ENCODE results near the gene HIVEP3.
A peak's percentile ranks its signal among the peaks of the same experiment; 100 is the strongest.

The HIVEP3 gene

GRCh38 chr1:41813226-41813625 lies 105.5 kb downstream of the HIVEP3 start:
- DNase-seq (ENCODE audit: low read depth in 2 of 2) = no peak

GRCh38 chr1:41812453-41812852 lies 106.3 kb downstream of the HIVEP3 start:
- no peak for DNase-seq (ENCODE audit: low read depth in 2 of 2)

DNA sequence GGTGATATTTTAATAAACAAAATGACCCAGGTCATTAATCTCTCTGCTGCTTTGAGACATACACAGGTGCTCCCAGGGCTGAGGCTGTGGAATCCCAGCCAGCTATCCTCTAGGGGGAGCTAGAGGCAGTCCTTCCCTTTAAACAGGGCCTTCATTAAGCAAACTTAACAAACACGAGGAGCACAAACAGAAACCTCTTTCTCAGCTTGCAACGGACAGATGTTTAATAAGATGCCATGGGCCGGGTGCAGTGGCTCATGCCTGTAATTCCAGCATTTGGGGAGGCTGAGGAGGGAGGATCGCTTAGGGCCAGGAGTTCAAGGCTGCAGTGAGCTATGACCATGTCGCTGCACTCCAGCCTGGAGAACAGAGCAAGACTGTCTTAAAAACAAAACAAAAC lies 106.7 kb downstream of the HIVEP3 start:
- DNase-seq (ENCODE audit: low read depth in 2 of 2) = peak in 1 of 2 donors; percentile 40

DNA sequence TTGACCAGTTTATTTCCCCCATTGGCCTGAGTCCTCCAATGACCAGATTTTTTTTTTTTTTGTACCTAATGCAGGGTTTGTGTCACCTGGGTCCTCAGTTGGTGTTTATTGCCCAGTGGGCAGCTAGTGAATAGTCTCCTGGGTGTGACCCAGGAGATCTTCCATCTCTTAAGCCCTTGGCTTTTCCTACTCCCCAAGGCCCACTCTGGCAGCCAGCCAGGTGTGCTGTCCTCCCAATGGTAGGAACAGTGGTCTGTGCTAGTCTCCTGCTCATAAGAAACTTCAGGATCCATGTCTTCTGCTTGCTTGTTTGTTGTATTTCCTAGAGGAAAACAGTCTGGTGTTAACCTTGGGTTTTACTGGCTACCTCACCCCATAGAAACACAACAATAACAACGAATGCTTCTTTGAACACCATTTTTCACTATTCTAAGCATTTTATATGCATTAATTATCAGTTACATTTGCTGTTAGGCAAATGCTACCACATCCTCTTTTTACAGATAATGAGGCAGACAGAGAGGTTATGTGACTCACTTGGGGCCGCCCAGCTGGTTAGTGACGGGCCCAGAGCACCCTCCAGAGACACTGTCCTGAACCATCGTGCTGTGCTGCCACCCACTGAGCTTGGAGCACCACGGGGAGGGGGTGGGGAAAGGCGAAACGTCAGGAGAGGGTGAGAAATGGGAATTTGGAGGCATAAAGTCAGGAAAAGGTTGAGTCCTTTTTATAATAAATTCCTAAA lies 107.5 kb downstream of the HIVEP3 start:
- peak; percentile 30 to 44 for DNase-seq (ENCODE audit: low read depth in 2 of 2)

DNA sequence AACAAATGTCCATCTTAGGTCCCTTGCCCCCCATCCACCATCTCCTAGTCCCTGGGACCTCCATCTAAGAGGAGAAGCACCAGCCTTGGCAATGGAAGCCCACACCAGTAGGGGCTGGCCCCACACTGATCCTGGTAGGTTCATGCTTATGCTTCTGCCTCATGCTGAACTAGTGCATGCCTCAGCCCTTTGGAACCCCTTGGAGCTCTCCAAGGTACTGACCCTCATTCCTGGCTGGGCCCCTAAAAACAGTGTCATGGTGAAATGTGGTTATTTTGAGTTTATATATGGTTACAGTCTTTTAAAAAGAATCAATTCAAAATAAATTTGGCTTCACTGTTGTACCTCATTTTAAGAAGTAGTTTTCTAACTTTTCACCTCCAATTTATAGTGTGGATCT lies 108.3 kb downstream of the HIVEP3 start:
- DNase-seq (ENCODE audit: low read depth in 2 of 2) = no peak

DNA sequence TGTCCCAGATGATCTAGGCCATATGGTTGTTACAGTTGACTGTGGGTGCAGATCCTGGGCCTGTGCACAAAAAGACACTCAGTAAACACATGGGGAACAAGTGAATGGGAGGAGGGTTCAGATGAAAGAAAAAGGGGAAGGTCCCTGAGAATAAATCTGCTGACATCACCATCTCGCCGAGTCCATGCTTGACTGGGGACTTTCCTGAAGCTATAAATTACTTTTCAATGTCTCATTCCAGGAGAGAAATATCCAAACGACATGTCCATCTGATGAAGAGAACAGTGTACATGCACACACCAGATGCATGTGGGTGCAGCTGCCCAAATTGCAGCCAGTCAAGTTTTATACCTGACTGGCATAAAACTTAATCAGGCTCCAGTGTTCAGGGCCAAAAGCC lies 109.0 kb downstream of the HIVEP3 start:
- no peak for DNase-seq (ENCODE audit: low read depth in 2 of 2)

GRCh38 chr1:41807390-41807789 lies 111.3 kb downstream of the HIVEP3 start:
- no peak for DNase-seq (ENCODE audit: low read depth in 2 of 2)

- DNase-seq (ENCODE audit: low read depth in 2 of 2) = peak; percentile 63 to 73
These were observed 112.1 kb downstream of the HIVEP3 start for GRCh38 chr1:41806472-41807155.

DNA sequence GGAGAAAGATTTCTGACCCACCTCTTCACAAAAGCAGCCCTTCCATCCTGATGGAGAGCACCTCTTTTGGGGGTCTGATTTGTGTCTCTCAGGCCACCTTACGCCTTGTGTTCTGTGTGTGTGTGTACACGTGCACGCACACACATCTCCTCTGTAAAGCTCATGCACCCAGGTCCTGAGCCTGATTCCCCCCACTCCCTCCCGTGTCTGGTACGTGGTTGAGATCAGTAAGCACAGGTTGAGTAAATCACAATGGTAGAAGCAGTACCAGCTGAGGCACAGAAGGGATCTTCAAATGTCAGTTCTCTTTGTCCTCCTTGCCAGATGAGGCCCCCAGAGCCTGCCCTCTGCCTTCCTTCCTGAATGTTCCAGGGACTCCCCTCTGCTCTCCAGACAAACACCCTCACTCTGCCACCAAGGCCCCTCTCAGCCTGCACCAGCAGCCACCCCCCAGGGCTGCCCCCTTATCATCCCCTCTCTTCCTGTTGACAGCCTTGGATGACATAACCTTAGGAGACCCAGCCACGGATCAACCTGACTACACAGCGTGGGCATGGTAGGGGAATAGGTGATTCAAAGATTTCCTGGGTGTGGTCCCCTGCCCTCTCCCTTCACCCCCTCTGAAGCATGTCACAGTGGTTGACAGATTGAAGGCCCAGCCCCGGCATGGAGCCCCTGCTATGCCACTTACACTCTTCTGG lies 112.8 kb downstream of the HIVEP3 start:
- DNase-seq (ENCODE audit: low read depth in 2 of 2) = peak; percentile 35 to 62

- no peak for DNase-seq (ENCODE audit: low read depth in 2 of 2)
These were observed 114.5 kb downstream of the HIVEP3 start for GRCh38 chr1:41804176-41804575.

- no peak for DNase-seq (ENCODE audit: low read depth in 2 of 2)
These were observed 115.1 kb downstream of the HIVEP3 start for GRCh38 chr1:41803656-41804055.

- no peak for DNase-seq (ENCODE audit: low read depth in 2 of 2)
These were observed 115.9 kb downstream of the HIVEP3 start for GRCh38 chr1:41802532-41803501.

- no peak for DNase-seq (ENCODE audit: low read depth in 2 of 2)
These were observed 118.4 kb downstream of the HIVEP3 start for GRCh38 chr1:41800311-41800829.

- DNase-seq (ENCODE audit: low read depth in 2 of 2) = no peak
These were observed 119.0 kb downstream of the HIVEP3 start for GRCh38 chr1:41799723-41800122.

- no peak for DNase-seq (ENCODE audit: low read depth in 2 of 2)
These were observed 119.5 kb downstream of the HIVEP3 start for GRCh38 chr1:41799205-41799604.

GRCh38 chr1:41795205-41795762 lies 123.4 kb downstream of the HIVEP3 start:
- DNase-seq (ENCODE audit: low read depth in 2 of 2) = no peak

- DNase-seq (ENCODE audit: low read depth in 2 of 2) = no peak
These were observed 124.7 kb downstream of the HIVEP3 start for GRCh38 chr1:41794031-41794430.

- no peak for DNase-seq (ENCODE audit: low read depth in 2 of 2)
These were observed 126.3 kb downstream of the HIVEP3 start for GRCh38 chr1:41792485-41792770.

DNA sequence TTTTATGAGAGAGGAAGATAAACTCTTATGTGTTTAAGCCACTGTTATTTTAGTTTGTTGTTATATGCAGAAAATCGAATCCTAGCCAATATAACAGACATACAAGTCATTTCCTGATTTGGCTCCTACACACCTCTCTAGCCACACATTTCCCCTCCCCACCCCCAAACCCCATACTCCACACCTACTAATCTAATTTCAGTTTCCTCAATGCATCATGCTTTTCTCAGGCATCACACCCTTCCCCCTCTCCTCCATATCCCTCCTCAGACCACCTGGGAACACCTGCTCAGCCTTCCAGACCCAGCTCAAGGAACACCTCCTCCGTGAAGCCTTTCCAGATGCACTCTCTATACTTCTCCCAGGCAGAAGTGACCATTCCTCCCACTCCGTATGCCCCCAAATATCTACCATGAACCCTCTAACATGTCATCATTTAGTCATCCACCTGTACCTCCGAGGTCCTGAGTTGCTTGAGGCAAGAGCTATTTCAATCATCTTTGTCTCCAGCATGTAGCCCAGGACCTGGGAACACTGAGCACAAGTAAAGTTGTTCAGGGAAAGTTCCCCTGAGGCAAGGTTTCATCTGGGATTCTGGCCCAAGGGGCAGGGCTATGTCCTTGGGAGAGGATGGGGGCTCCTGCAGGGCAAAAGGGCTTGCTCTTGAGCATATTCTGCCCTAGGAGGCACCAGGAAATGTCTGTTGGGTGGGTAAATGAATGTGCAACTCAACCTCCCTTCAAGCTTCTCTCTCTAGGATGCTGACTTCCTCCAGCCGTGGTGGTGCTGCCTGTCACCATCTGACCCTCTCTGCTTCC lies 126.8 kb downstream of the HIVEP3 start:
- peak; percentile 29 to 34 for DNase-seq (ENCODE audit: low read depth in 2 of 2)

DNA sequence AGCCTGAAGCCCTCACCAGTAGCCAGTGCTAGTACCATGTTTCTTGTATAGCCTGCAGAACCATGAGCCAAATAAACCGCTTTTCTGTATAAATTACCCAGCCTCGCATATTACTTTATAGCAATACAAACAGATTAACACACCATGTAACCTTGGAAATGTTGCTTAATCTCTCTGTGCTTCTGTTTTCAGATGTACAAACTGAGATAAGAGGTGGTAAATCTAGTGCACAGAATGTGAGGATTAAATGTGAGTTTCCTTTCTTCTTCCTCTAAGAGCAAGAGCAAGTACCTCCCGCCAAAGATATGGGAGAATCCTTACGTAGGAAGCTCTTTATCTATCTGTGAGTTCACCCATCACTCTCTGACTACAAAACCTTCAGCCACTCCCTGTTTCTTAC lies 128.4 kb downstream of the HIVEP3 start:
- no peak for DNase-seq (ENCODE audit: low read depth in 2 of 2)
